Neuron (in vitro differentiated cells): Measurements from ENCODE around the gene ARSG.
"Not testable (repeated sequence)": the region's sequence is repeated elsewhere in the genome, so short reads cannot be mapped to it uniquely, and the experiment has no call there.

Source experiments
- H2AFZ ChIP-seq: one replicate; pipeline ENCODE4 v1.6.1; 2013; ENCODE audit warnings: low read depth, mild to moderate bottlenecking, inconsistent platforms, low read length, moderate library complexity
- H3K27me3 ChIP-seq: one replicate; pipeline ENCODE4 v1.6.1; 2013; ENCODE audit warnings: low read length; ENCODE audit not compliant: insufficient read depth
- H3K36me3 ChIP-seq: one replicate; pipeline ENCODE4 v1.6.1; 2013; ENCODE audit warnings: low read length; ENCODE audit not compliant: insufficient read depth
- H3K4me1 ChIP-seq: one replicate; pipeline ENCODE4 v1.6.1; 2013; ENCODE audit warnings: low read length; ENCODE audit not compliant: insufficient read depth
- H3K4me3 ChIP-seq: 2 replicates; pipeline ENCODE4 v1.5.1; 2013; ENCODE audit warnings: mild to moderate bottlenecking, low read length, moderate library complexity
- H3K9me3 ChIP-seq: one replicate; pipeline ENCODE4 v1.6.1; 2013; ENCODE audit warnings: low read length

Gene ARSG

GRCh38 chr17:68302066-68302564, 10.8 kb downstream of the ARSG start:
- Histone ChIP-seq H3K4me1 (no peaks in the 10 kb centered on the region), H2AFZ (no peak overlapping the region), H3K36me3 (peaks cover 7% of the 10 kb centered on the region), H3K4me3 (no peak overlapping the region), H3K27me3 (no peaks in the 10 kb centered on the region), H3K9me3 (peaks cover 6% of the 10 kb centered on the region)

GRCh38 chr17:68302666-68303065, 11.4 kb downstream of the ARSG start:
- Histone ChIP-seq H3K9me3 (peaks cover 6% of the 10 kb centered on the region), H3K4me3 (no peak overlapping the region), H2AFZ (no peak overlapping the region), H3K36me3 (peaks cover 12% of the 10 kb centered on the region), H3K27me3 (no peaks in the 10 kb centered on the region), H3K4me1 (no peaks in the 10 kb centered on the region)

DNA sequence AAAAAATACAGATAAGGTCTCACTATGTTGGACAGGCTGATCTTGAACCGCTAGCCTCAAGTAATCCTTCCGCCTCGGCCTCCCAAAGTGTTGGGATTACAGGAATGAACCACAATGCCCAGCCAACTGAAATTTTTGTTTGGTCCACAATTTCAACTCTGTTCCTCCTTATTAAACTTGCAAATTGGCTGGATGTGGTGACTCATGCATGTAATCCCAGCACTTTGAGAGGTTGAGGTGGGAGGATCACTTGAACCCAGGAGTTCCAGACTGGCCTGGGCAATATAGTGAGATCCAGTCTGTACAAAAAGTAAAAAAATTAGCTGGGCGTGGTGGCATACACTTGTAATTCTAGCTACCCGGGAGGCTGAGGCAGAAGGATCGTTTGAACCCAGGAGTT, 13.4 kb downstream of the ARSG start:
- Histone ChIP-seq H3K4me3 (no peak overlapping the region), H3K36me3 (peaks cover 16% of the 10 kb centered on the region)

DNA sequence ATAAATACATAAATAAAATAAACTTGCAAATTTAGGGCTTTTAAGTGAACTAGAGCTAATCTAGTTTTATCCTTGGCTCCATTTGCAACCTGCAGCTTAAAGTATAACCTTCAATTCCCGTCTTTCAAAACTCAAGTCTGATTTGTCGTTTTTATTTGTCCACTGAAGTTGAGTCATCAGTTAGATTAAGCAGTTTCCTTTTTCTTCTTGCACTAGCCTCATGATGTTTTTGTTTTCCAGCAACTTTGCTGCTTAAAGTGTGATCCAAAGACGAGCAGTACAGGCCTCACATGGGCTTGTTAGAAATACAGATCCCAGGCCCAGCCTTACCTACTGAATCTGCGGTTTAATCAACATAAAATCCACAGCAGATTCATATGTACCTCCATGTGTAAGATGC, 13.8 kb downstream of the ARSG start:
- Histone ChIP-seq H3K4me3 (no peak overlapping the region), H3K36me3 (peaks cover 16% of the 10 kb centered on the region), H3K27me3 (no peaks in the 10 kb centered on the region), H3K9me3 (peaks cover 6% of the 10 kb centered on the region), H2AFZ (no peak overlapping the region), H3K4me1 (no peaks in the 10 kb centered on the region)

More for the DNA sequence above, 13.4 kb downstream of the ARSG start:
- no peaks in the 10 kb centered on the region for H3K4me1 ChIP-seq
- H3K27me3 ChIP-seq: no peaks in the 10 kb centered on the region
- peaks cover 6% of the 10 kb centered on the region for H3K9me3 ChIP-seq
- no peak overlapping the region for H2AFZ ChIP-seq

DNA sequence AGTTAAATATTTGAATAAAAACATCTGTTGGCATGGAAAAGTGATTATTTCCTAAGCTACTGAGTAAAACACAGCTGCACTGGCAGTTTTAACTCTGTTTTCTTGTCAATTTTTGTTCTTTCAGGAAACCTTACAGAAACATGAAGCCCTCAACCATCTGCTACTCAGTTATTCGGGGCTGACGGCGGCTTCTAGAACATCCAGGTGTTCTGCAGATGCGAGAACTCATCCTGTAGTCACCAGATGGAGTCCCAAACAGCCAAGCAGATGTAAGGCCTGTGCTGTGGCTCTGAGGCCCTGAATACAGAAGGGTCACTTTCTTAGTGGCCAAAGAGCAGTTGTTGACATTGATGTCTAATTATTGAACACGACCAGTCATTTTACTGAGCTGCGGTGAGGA, 15.5 kb downstream of the ARSG start:
- Histone ChIP-seq H3K9me3 (peaks cover 6% of the 10 kb centered on the region), H2AFZ (no peak overlapping the region), H3K27me3 (no peaks in the 10 kb centered on the region), H3K36me3 (peaks cover 22% of the 10 kb centered on the region), H3K4me1 (no peaks in the 10 kb centered on the region), H3K4me3 (no peak overlapping the region)

GRCh38 chr17:68307443-68307842, 16.1 kb downstream of the ARSG start:
- Histone ChIP-seq H3K36me3 (peaks cover 22% of the 10 kb centered on the region), H3K4me1 (peaks cover 5% of the 10 kb centered on the region), H3K27me3 (no peaks in the 10 kb centered on the region), H3K4me3 (no peak overlapping the region), H2AFZ (no peak overlapping the region), H3K9me3 (peaks cover 6% of the 10 kb centered on the region)

DNA sequence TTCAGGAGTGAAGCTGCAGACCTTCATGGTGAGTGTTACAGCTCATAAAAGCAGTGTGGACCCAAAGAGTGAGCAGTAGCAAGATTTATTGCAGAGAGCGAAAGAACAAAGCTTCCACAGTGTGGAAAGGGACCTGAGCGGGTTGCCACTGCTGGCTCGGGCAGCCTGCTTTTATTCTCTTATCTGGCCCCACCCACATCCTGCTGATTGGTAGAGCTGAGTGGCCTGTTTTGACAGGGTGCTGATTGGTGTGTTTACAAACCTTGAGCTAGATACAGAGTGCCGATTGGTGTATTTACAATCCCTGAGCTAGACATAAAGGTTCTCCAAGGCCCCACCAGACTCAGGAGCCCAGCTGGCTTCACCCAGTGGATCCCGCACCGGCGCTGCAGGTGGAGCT, 17.2 kb downstream of the ARSG start:
- peaks cover 22% of the 10 kb centered on the region for H3K36me3 ChIP-seq
- H3K9me3 ChIP-seq, H3K4me3 ChIP-seq, H3K4me1 ChIP-seq, H3K27me3 ChIP-seq, H2AFZ ChIP-seq: not testable (repeated sequence)

DNA sequence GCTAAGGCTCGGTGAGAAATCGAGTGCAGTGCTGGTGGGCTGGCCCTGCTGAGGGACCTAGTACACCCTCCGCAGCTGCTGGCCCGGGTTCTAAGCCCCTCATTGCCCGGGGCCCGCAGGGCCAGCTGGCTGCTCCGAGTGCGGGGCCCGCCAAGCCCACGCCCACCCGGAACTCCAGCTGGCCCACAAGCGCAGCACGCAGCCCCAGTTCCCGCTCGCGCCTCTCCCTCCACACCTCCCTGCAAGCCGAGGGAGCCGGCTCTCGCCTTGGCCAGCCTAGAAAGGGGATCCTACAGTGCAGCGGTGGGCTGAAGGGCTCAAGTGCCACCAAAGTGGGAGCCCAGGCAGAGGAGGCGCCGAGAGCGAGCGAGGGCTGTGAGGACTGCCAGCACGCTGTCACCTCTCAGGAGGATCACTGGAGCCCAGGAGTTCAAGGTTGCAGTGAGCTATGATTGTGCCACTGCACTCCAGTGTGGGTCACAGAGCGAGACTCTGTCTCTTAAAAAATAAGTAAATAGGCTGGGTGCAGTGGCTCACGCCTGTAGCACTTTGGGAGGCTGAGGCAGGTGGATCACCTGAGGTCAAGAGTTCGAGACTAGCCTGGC, 17.9 kb downstream of the ARSG start:
- not testable (repeated sequence) for H3K27me3 ChIP-seq, H2AFZ ChIP-seq, H3K4me1 ChIP-seq, H3K9me3 ChIP-seq, H3K4me3 ChIP-seq
- peaks cover 22% of the 10 kb centered on the region for H3K36me3 ChIP-seq

GRCh38 chr17:68310152-68310551, 18.9 kb downstream of the ARSG start:
- H3K9me3 ChIP-seq: peaks cover 6% of the 10 kb centered on the region

GRCh38 chr17:68314916-68315535, 23.7 kb downstream of the ARSG start:
- H2AFZ ChIP-seq: no peak overlapping the region
- H3K4me1 ChIP-seq: peaks cover 27% of the 10 kb centered on the region
- H3K36me3 ChIP-seq: peaks cover 6% of the 10 kb centered on the region
- H3K9me3 ChIP-seq: peaks cover 5% of the 10 kb centered on the region
- no peaks in the 10 kb centered on the region for H3K27me3 ChIP-seq
- H3K4me3 ChIP-seq: no peak overlapping the region

More at GRCh38 chr17:68310152-68310551, 18.9 kb downstream of the ARSG start:
- Histone ChIP-seq H3K4me1 (peaks cover 9% of the 10 kb centered on the region), H3K36me3 (peaks cover 22% of the 10 kb centered on the region), H3K4me3 (no peak overlapping the region), H3K27me3 (no peaks in the 10 kb centered on the region), H2AFZ (no peak overlapping the region)

DNA sequence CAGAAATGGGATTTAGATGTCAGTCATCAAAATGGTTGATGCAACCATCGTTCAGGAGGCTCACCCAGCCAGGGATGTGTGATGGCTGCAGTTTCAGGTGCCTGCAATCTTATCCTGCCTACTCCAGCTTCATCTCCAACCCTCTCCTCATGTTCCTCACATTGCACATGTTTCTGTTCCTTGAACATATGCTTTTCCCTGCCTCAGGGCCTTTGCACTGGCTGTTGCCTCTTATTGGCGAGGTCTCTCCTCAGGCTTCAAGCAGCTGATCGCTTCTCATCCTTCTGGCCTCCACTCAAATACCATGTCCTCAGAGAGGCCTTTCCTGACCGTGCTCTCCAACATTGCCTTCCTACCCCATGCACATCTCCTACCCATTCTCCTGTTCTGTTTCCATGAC, 24.6 kb downstream of the ARSG start:
- H3K27me3 ChIP-seq: no peaks in the 10 kb centered on the region
- H3K36me3 ChIP-seq: peaks cover 5% of the 10 kb centered on the region
- H3K4me1 ChIP-seq: peaks cover 27% of the 10 kb centered on the region
- no peak overlapping the region for H2AFZ ChIP-seq
- no peak overlapping the region for H3K4me3 ChIP-seq
- peaks cover 5% of the 10 kb centered on the region for H3K9me3 ChIP-seq

GRCh38 chr17:68317458-68317857, 26.2 kb downstream of the ARSG start:
- H2AFZ ChIP-seq: no peak overlapping the region
- no peak overlapping the region for H3K4me3 ChIP-seq
- H3K27me3 ChIP-seq: no peaks in the 10 kb centered on the region

DNA sequence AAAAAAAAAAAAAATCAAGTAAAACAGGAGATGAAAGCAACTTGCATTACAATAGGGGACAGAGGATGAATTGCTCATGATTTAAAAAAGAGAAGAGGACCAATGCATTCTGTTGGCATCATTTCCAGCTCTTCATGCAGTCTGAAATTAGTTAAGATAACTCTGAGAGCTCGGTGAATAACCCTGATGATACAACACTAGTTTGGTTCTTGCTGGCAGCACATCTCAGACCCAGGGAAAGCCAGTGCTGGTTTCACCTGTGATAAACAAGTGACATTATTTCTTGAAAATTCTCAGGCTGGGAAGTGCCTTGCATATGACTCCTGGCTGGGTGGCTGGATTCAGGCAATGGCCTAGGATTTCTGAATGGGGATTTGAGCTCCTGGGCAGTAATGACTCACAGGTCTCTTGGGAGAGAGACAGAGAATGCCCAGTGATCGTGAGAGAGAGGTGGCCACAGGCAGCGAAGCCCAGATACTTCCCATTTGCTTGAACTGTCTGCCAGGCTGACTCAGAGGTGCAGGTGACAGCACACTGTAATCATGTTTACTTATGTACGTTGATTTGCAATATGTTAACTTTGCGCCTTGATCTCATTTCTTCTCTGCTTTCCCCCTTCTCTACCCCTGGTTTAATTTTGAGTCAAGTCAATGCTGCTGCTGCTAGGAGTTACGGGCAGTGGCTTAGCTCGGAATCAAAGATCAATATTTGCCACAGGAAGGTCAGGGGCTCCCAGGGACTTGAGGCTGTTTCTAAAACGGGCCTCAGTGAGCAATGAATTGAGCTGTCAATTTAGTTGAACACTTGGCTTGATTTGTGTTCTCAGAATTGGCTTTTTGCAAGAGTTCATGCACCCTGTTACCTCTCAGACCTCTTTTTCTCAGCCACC, 27.1 kb downstream of the ARSG start:
- H3K4me3 ChIP-seq: no peak overlapping the region
- no peaks in the 10 kb centered on the region for H3K27me3 ChIP-seq
- peaks cover 26% of the 10 kb centered on the region for H3K4me1 ChIP-seq
- no peak overlapping the region for H2AFZ ChIP-seq
- no peaks in the 10 kb centered on the region for H3K9me3 ChIP-seq
- no peaks in the 10 kb centered on the region for H3K36me3 ChIP-seq

More at GRCh38 chr17:68317458-68317857, 26.2 kb downstream of the ARSG start:
- H3K9me3 ChIP-seq: no peaks in the 10 kb centered on the region
- no peaks in the 10 kb centered on the region for H3K36me3 ChIP-seq
- H3K4me1 ChIP-seq: peaks cover 30% of the 10 kb centered on the region
